NCI-H2081 (cell line): ENCODE results near the gene COL3A1.

Source experiments
- DNase-seq, 2 experiments: peaks; one replicate each; lab custom pipeline; 2025; lab: John Stamatoyannopoulos, UW

COL3A1 gene

DNA sequence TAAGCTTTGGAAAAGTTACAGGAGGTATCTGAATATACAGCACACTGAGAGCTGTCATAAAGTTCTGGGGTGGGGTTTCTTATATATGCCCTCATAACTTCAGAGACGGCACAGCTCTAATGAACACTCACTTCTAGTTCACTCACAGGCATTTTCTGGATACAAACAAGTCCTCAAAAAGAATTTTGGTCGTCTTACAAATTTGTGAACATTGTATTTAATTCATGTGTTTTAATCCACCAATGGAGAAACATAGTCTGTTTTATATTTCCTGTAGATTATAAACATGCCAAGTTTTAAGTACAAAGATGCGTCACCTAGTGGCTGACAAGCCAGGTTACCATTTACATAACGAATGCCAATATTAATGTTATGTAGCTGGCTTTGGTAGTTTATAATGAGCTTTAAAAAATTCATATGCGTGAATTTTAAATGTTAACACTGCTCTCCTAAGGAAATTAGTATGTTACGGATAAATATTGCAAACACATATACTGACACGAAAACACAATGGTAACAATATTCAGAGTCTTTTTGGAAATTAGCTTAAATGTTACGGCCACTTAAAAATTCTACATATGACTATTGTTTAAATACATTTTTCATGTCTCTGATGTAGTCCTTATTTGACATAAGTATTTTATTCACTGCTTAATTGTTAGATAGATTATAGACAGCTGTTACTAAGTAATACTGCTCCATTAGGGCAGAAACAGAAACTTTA lies 2.5 kb downstream of the COL3A1 start:
- DNase-seq: no peak

DNA sequence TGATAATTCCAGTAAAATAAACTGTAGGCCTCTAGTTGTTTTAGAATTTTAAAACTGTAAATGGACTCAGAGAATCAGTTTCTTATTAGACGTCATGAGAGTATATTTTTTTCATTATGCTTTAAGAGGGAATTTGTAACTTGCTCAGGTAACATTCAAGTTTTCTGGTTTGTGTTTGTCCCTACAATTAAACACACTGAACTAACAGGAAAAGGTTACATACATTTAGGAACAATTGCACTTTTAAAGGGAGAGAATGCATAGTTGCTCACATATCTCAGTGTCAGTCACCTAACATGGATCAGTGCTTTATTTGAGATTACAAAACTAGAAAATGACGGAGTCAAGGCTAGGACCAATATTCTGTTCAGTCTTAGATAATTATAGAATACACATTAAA lies 3.1 kb downstream of the COL3A1 start:
- no peak for DNase-seq

DNA sequence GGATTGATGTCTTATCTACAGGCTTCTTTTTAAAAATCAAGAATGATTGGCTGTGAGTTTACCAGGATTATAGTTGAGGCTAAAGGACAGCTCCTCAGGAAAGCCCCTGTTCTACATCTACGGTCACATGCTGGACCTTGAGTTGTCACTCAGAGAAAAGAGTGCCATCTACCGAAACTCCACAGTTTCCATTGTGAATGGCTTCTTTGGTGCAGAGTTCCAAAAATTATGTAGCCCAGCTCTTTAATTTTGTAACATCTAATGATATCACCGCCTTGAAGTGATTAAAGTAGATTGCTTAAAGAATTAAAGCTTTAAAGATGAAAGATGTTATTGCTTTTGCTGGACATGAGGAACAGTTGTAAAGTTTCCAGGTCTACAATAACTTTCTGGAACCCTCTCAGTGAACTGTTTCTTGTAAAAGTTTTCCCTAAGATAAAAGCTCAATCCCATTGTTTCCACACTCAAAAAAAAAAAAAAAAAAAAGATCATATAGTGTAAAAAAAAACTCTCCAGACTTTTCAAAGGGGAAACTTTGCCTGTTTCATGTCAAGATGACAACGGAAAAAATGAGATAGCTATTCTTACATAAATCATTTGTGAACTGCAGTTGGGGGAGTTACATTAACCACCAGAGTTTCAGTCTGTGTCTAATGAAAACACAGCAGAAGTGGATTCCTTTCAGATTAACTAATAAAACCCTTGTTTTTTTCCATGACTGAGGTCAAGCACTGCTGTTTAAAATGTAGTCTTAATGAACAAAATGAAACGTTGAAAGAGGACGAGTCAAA lies 4.3 kb downstream of the COL3A1 start:
- DNase-seq: no peak

DNA sequence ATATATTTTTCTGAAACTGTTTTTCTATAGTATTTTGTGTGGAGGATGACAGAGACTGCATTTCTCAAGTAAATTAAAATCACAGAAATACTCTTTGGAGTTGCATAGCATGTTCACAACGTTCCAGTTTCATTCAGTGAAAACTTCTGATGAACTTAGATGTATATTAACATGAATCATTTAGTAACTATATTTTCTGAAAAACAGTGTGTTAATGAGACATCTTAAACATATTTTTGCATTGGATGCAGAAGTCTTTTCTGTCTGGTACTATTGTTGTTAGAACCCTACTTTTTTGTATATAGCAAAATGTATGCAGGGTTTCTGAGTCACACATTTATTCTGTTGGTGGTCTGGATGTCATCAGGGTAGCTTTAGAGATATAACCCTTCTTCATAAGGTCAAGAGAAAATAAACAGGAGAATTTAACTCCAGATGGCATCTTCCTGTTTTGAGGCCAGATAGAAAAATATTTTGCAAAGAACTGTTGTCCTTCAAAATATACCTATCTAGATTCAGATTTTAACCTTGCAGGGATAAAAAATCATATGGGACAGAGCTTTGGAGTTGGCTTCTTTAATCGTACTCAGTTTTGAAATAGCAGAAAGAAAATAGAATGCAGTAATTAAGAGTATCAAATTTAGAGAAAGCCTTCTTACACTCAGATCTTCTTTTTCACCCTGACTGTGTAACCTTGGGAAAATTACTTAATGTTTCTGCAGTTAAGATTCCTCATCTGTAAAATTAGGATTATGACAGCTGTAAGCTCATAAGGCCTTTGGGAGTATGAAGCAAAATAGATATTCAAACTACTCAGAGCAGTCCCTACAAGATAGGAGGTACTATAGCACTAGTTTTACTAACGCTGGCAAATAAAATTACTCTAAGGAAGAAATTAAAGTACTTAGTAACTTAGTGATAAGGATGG lies 5.3 kb downstream of the COL3A1 start:
- no peak for DNase-seq

DNA sequence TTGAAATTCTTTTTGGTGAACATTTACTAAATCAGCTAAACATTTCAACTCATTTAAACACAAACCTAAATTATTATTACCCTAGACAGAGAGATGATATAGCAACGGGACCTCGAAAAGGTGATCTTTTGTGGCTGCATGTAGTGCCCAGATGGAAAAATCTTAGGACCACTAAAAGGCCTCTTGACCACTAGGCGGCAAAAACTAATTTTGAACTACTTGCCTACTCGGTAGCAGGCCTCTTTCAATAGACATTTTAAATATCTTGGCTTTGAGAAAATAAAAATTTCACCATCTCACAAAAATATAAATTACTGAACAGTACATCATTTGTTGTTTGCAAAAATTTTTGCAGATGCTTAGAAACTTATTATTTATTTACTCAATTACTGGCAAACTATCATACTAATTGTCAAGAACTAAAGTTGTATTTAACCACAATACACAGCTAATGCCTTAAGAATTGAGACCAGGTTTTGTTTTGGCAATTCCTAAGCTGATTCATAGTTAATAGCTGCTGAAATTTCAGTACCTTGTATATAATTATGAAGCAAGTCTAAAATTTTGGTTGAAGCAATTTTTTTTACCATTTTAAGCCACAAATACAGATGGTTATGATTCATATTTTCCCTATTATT lies 9.4 kb downstream of the COL3A1 start:
- DNase-seq: no peak

DNA sequence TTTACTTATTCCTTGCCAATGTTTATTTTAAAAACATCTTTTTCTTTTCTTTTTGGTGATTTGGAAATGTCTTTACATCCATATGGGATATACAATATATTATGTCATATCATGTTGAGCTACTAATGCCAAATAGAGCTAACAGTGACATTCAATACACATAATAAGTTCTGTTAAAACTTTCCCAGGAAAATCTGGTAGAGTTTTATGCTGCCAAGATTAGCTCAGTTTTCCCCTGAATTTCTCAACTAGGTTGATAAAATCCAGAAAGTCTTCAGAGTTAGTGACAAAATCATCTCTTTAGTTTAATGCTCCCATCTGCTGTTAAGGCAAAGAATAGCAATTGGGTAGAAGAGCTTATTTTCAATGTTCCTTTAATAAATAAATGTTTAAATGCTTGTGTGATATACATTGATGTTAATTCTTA lies 9.9 kb downstream of the COL3A1 start:
- DNase-seq: peak in 1 of 2 experiments; percentile 9

DNA sequence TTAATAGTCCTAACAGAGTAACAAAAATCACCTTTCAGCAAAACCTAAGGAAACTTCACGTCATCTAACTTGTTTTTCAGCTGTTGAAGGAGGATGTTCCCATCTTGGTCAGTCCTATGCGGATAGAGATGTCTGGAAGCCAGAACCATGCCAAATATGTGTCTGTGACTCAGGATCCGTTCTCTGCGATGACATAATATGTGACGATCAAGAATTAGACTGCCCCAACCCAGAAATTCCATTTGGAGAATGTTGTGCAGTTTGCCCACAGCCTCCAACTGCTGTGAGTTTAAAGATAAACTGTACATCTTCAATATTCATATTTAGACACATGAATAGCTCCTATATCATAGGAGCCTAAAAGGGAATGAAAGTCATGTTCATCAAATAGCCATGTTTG lies 10.5 kb downstream of the COL3A1 start:
- no peak for DNase-seq

DNA sequence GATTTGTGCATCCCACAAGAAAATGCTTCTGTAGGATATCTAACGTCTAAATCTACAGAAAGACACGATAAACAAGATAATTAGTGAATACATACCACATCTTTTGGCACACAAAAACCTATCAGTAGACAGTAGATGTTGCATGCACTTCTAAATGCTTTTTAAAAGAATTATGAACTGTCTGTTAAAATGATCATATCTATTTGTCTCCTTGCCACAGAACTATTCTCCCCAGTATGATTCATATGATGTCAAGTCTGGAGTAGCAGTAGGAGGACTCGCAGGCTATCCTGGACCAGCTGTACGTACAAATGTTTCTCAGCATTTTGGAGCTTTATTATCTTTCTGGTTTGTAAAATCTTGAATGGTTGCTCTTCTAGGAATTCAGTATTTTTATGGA lies 12.7 kb downstream of the COL3A1 start:
- DNase-seq: no peak

DNA sequence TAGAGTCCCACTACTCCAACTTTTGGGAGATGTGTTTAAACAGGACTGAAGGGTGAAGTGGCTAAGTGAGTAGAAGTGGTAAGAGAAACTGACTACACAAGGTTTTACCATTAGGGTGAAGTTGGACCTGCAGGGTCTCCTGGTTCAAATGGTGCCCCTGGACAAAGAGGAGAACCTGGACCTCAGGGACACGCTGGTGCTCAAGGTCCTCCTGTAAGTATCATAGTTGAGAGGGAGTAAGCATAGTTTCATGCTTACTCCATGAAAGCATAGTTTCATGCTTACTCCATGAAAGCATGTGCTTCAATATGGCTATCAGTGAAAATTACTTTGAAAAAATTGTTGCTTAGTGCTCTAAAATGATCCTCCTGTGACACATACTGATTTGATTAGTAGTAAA lies 19.1 kb downstream of the COL3A1 start:
- no peak for DNase-seq

DNA sequence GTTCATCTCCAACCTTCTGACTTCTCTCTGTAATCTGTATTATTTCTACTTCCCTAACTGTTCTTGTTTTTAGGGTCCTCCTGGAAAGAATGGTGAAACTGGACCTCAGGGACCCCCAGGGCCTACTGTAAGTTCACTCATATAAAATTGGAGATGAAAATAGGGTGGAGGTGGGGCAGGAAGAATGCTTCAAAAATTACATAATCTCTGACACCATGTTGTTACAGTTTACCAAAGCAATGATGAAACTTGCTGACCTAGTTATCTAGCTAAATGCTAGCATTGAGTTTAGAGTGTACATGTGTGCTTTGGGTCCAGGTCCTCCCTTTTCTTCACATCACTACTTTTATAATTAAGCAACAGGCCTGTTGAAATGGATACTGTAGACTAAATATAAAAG lies 23.1 kb downstream of the COL3A1 start:
- DNase-seq: no peak

DNA sequence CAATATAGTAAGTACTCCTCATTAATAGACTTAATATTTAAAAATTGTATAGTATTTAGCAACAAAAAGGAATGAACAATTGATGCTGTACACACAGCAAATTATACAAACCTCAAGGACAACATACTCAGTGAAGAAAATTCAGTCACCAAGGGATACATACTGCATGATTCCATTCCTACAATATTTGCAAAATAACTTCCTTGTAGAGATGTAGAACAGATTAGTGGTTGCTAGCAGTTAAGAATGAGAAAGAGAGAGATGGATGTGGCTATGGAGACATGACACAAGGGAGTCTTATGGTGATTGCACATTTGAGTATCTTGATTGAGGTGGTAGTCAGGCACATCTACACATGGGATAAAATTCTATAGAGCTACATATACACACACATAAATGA lies 26.0 kb downstream of the COL3A1 start:
- DNase-seq: no peak

DNA sequence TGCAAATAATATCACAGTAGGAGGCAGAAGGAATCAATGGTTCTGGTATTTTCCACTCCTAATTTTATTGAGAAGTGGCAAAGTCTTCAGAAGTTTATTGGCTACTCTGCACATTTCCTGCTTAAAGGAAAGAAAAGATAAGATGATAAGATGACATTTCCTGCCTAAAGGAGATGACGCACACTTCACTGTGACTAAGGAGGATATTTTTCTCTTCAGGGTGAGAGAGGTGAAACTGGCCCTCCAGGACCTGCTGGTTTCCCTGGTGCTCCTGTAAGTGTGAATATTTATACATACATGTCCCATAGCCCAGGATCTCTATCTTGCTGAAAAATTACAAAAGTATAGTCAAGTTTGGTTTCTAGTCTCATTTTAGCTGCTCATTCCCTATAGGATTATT lies 27.9 kb downstream of the COL3A1 start:
- no peak for DNase-seq

DNA sequence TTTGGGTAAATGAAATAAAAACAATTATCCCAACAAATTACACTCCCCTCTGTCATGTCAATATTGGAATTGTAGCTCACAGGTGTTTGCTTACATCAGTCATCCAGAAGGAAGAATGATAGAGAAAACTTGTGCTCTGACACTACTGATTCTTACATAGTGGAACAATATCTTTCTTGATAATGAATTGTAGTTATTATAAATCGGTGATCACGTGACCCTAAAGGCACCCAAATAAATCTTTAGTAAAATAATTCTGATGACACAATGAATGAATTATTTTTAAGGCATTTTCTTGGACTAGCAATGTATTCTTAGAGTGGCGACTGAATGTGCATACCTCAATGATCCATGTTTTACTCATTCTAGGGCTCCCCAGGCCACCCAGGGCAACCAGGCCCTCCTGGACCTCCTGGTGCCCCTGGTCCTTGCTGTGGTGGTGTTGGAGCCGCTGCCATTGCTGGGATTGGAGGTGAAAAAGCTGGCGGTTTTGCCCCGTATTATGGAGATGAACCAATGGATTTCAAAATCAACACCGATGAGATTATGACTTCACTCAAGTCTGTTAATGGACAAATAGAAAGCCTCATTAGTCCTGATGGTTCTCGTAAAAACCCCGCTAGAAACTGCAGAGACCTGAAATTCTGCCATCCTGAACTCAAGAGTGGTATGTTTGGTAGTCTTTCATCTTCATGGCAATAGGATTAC lies 34.5 kb downstream of the COL3A1 start:
- DNase-seq: peak in 1 of 2 experiments; percentile 12

DNA sequence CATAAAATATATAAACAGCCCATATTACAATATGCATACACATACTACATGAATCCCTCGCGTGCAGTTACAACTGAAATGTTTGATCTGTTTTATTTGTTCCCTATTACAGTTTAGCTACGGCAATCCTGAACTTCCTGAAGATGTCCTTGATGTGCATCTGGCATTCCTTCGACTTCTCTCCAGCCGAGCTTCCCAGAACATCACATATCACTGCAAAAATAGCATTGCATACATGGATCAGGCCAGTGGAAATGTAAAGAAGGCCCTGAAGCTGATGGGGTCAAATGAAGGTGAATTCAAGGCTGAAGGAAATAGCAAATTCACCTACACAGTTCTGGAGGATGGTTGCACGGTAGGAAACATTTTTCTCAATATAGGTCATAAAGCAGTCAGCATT lies 36.4 kb downstream of the COL3A1 start:
- no peak for DNase-seq

DNA sequence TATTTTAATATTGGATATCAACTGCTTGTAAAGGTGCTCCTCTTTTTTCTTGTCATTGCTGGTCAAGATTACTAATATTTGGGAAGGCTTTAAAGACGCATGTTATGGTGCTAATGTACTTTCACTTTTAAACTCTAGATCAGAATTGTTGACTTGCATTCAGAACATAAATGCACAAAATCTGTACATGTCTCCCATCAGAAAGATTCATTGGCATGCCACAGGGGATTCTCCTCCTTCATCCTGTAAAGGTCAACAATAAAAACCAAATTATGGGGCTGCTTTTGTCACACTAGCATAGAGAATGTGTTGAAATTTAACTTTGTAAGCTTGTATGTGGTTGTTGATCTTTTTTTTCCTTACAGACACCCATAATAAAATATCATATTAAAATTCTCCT lies 38.2 kb downstream of the COL3A1 start:
- no peak for DNase-seq

DNA sequence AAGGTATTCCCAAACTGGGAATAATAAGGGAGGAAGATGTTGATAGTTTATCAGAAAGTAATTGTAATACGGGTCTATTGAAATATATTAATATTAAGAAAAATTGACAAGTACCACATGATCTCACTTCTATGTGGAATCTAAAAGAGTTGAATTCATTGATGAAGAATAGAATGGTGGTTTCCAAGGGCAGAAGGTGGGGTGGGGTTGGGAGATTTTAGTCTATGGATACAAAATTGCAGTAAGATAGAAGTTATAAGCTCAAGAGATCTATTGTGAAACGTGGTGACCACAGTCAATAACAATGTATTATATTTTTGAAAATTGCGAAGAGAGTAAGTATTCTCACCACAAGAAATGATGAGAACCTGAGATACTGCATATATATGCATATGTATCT lies 38.9 kb downstream of the COL3A1 start:
- no peak for DNase-seq

DNA sequence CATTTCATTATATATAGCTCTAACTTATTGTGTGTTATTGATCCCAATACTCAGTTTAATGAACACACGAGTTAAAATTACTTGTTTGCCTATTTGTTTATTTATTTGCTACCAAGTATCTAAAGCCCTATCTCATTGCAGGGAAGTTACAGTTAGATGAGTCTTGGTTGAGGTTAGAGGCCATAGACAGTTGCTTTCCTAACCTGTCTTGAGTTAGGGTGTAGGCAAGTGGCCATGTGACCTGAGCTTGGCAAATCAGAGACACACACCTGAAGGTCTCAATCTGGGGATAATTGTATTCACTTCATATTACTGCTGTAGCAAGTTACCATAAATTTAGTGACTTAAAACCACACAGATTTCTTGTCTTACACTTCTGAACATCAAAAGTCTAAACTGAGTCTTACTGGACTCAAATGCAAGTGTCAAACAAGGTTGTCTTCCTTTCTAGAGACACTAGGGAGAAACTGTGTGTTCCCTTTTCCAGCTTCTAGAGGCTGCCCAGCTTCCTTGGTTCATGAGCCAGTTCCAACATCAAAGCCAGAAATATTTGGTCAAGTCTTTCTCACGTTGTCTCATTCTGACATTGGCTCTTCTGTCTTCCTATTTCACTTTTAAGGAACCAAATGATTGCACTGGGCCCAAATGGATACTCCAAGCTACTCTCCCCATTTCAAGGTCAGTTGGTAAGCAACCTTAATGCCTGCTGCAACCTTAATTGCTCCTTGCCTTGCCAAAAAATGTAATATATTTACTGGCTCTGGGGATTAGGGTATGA lies 39.7 kb downstream of the COL3A1 start:
- DNase-seq: no peak

DNA sequence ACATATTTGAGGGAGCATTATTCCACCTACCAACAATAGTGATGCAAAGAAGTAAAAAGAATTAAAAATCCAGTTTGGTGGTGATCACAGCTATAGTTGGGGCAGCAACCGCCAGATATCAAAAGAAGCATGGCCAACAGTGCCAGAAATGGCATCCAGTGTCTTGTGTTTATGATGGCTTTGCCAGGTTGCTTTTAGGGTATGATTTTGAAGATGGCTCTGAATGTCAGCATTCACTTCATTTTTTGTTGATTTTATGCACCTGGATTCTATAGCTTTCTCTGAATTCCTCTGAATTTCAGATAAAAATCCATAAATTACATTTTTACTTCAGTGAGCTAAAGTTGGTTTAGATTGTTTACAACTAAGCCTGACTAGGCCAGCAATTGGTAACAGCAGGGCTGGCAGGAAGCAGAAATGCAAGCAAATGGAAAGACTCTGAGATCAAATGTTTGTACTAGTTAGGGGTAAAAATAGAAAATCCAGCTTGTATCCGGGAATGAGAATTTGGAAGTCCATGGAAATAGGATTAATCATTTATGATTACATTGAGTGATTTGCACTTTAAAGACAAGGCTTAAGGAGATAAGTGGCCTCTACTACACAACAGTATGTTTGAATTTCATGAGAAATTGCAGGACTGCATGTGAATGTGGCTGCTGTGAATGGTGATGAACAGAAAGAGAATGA lies 40.4 kb downstream of the COL3A1 start:
- DNase-seq: no peak

DNA sequence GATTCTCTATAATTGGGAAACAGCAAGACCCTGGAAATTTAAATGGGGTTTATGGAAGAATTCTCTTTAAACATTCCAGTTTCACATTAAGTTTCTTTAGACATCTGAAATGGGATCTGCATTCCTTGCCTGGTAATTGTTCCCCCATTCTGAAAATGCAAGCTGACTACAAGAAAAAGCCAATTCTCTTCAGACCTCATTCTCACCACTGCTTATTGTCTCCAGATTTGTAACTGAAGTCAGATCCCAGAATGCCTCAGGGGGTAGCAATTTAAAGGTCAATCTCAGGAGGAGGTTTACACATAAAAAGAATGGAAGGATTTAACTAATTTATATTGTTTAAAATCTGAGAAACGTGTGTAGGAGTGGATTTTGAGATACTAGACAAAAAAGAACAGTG lies 41.2 kb downstream of the COL3A1 start:
- DNase-seq: no peak

DNA sequence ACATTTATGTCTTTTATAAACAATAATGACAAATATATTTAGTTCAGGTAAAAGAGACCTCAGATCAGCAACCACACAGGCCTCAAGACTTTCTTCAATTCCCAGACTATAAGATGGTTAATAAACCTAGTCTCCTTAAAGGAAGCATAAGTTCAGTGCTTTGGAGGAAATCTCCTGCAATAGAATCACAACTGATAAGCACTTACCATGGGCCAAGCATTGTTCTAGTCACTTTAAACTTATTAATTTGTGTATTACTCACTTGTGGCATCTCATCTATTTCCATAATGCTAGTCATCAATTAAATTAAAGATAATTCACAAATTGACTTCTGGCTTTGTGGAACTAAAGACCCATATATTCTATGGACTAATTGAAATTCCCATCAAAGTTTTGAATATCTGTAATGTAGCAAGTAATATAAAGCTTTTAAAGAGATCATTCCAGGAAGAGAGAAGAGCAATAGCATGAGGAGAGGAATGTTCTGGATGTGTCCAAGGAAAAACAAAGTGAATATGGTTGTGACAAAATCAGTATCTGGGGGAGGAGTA lies 42.2 kb downstream of the COL3A1 start:
- DNase-seq: no peak
